ENCODE data around the gene RPS21.

RPS21 gene

GRCh38 chr20:62386383-62387218 is at the start of gene RPS21:
Gene RPS21 (plus strand): TSS chr20:62387103. CDS start chr20:62387339, 236 bp downstream.
- peak within 1 kb of the TSS; percentile 95 to 97 for H3K27ac ChIP-seq
- peak within 1 kb of the TSS; percentile 88 for H3K4me3 ChIP-seq
- TF ChIP-seq CTCF (IDR thresholded peaks at IDR 0.05), result no peak
- DNase-seq (ENCODE audit: low spot score), result peak; percentile 95

- no peak overlapping the region for H3K27ac ChIP-seq
- TF ChIP-seq CTCF (IDR thresholded peaks at IDR 0.05), result no peak
- DNase-seq (ENCODE audit: low spot score), result no peak
- no peak overlapping the region for H3K4me3 ChIP-seq
These were observed 49.2 kb upstream of the RPS21 start for GRCh38 chr20:62337558-62338293.

- Histone ChIP-seq H3K27ac (no peak overlapping the region), H3K4me3 (no peak overlapping the region)
- no peak for TF ChIP-seq CTCF (IDR thresholded peaks at IDR 0.05)
- no peak for DNase-seq (ENCODE audit: low spot score)
These were observed 48.6 kb upstream of the RPS21 start for GRCh38 chr20:62338294-62338620.

GRCh38 chr20:62339647-62340062 is 47.2 kb upstream of the RPS21 start:
- no peak for TF ChIP-seq CTCF (IDR thresholded peaks at IDR 0.05)
- Histone ChIP-seq H3K4me3 (no peak overlapping the region), H3K27ac (no peak overlapping the region)

GRCh38 chr20:62342910-62343309 is 44.0 kb upstream of the RPS21 start:
- Histone ChIP-seq H3K4me3 (no peak overlapping the region), H3K27ac (no peak overlapping the region)
- DNase-seq (ENCODE audit: low spot score), result no peak
- TF ChIP-seq CTCF (IDR thresholded peaks at IDR 0.05), result no peak

More at GRCh38 chr20:62339647-62340062, 47.2 kb upstream of the RPS21 start:
- no peak for DNase-seq (ENCODE audit: low spot score)

GRCh38 chr20:62344092-62344491 is 42.8 kb upstream of the RPS21 start:
- Histone ChIP-seq H3K4me3 (no peak overlapping the region), H3K27ac (no peak overlapping the region)
- no peak for DNase-seq (ENCODE audit: low spot score)
- TF ChIP-seq CTCF (IDR thresholded peaks at IDR 0.05), result no peak

Data from coronary artery (tissue), 2 donors.